B cell (primary cell): ENCODE data around the gene LMF2.

ENCODE experiments used
- EZH2 ChIP-seq: IDR thresholded peaks from 2 replicates; pipeline ENCODE4 v1.6.1; 2012; ENCODE audit warnings: borderline replicate concordance, low read depth, mild to moderate bottlenecking, moderate library complexity, low read length; ENCODE audit not compliant: insufficient read depth, poor library complexity, severe bottlenecking
- TF ChIP-seq, protein P1 (sequence below): fragments of 200-600 bp; IDR thresholded peaks from one replicate; pipeline ENCODE4 v1.8.0; 2022; ENCODE audit warnings: antibody characterized with exemption, mild to moderate bottlenecking

DNA sequence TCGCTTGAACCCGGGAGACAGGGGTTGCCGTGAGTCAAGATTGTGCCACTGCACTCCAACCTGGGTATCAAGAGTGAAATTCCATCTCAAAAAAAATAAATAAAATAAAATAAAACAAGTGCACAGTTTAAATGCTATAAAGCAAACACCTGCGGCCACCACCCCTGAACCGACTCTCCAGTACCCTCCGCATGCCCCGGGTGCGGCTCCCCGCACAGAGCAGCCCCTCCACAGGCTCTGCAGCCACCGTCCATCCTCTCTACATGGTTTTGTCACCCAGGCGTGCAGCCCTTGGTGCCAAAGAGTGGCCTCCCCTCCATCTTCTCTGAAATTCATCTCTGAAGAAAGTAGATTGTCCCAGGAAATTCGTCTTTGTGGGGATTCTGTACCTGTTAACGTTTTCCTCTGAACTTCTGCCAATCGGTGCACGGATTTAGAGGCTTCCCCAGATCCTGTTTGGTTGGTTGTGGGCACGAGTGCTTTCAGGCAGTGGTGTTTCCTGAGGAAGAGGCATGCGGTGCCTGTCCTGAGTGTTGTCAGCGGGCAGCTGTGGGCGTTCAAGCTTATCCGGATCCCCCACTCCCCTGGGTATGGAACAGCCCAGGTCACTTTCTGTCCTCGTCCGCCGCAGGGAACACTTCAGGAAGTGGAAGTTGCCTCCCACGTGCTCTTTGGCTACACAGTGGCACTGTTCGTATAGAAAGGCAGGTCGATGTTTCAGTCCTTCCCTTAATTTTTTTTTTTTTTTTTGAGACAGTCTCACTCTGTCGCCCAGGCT is 16.8 kb downstream of the LMF2 start:
- TF ChIP-seq, protein P1, sequence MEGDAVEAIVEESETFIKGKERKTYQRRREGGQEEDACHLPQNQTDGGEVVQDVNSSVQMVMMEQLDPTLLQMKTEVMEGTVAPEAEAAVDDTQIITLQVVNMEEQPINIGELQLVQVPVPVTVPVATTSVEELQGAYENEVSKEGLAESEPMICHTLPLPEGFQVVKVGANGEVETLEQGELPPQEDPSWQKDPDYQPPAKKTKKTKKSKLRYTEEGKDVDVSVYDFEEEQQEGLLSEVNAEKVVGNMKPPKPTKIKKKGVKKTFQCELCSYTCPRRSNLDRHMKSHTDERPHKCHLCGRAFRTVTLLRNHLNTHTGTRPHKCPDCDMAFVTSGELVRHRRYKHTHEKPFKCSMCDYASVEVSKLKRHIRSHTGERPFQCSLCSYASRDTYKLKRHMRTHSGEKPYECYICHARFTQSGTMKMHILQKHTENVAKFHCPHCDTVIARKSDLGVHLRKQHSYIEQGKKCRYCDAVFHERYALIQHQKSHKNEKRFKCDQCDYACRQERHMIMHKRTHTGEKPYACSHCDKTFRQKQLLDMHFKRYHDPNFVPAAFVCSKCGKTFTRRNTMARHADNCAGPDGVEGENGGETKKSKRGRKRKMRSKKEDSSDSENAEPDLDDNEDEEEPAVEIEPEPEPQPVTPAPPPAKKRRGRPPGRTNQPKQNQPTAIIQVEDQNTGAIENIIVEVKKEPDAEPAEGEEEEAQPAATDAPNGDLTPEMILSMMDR = no peak
- no peak for TF ChIP-seq EZH2
